Stimulated activated CD8-positive, alpha-beta memory T cell treated with anti-CD3 and anti-CD28 coated beads, Interleukin-7, amount 100 ng/mL, for 48 hours (primary cell): ENCODE measurements around the gene KLHL10.

Experiments
- DNase-seq, 2 donors: peaks; one replicate each; pipeline ENCODE4 v3.0.0-alpha.2; 2020; ENCODE audit warnings: low read depth in 1 of 2; ENCODE audit errors: extremely low read depth in 1 of 2

KLHL10 gene

GRCh38 chr17:41892021-41892376 is 54.4 kb downstream of the KLHL10 start:
- no peak for DNase-seq

GRCh38 chr17:41893384-41893783 is 55.8 kb downstream of the KLHL10 start:
- no peak for DNase-seq

GRCh38 chr17:41894791-41895331 is 57.2 kb downstream of the KLHL10 start:
- no peak for DNase-seq

GRCh38 chr17:41895617-41896016 is 58.0 kb downstream of the KLHL10 start:
- DNase-seq, result no peak

DNA sequence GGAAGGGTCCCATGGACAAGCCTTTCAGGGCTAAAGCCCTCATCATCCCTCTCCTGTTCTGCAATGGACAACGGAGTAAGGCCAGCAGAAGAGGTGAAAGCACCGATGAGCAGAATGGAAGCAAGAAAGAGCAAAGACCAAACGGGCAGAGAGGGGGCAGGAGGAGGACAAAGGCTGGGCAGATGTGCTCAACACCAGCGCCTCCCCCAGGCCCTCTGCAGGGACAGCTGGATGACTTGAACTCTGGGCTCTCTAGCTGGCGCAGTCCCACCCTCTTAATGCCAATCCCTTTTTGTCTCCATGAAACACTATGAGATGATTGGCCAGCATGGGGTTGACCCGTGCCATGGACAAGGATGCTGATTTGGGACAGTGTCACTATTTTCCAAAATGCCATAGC is 59.1 kb downstream of the KLHL10 start:
- DNase-seq, result no peak
